SK-N-SH treated with all-trans-retinoic acid at 6 μM for 48 hours (cell line): Measurements from ENCODE around the gene IDI2.

Experiments used
- ATAC-seq: fragments of 200-7000 bp; cut with Tn5 transposase; 3 replicates; pipeline ENCODE4 v1.9.1; 2020; ENCODE audit warnings: mild to moderate bottlenecking, moderate library complexity
- ARNTL ChIP-seq: fragments of 450-650 bp; formaldehyde crosslinking; IDR thresholded peaks from 2 replicates; pipeline ENCODE4 v1.5.0; 2020; ENCODE audit warnings: low read depth, mild to moderate bottlenecking, moderate library complexity, borderline replicate concordance
- BACH2 ChIP-seq: fragments of 250-450 bp; sonication (Bioruptor Pico); IDR thresholded peaks from 2 replicates; pipeline ENCODE4 v1.9.0; 2021; ENCODE audit warnings: mild to moderate bottlenecking, borderline replicate concordance
- CSDC2 ChIP-seq: fragments of 250-450 bp; sonication (Bioruptor Pico); IDR thresholded peaks from 2 replicates; pipeline ENCODE4 v1.5.0; 2020; ENCODE audit warnings: mild to moderate bottlenecking, moderate library complexity
- ESRRG ChIP-seq: fragments of 250-450 bp; sonication (Bioruptor Pico); IDR thresholded peaks from 2 replicates; pipeline ENCODE4 v1.6.1; 2021; ENCODE audit warnings: mild to moderate bottlenecking
- GLIS3 ChIP-seq: fragments of 250-450 bp; sonication (Bioruptor Pico); IDR thresholded peaks from 2 replicates; pipeline ENCODE4 v1.5.0; 2020; ENCODE audit warnings: mild to moderate bottlenecking, moderate library complexity
- ISL1 ChIP-seq: fragments of 250-450 bp; sonication (Bioruptor Pico); IDR thresholded peaks from 2 replicates; pipeline ENCODE4 v2.1.2; 2022; ENCODE audit warnings: mild to moderate bottlenecking, moderate library complexity
- OSR1 ChIP-seq: fragments of 250-450 bp; sonication (Bioruptor Pico); IDR thresholded peaks from 2 replicates; pipeline ENCODE4 v1.8.0; 2022; ENCODE audit warnings: moderate library complexity, mild to moderate bottlenecking, inconsistent platforms
- PPARA ChIP-seq: fragments of 250-450 bp; sonication (Bioruptor Pico); IDR thresholded peaks from 2 replicates; pipeline ENCODE4 v1.5.0; 2020; ENCODE audit warnings: mild to moderate bottlenecking, borderline replicate concordance
- SNAI2 ChIP-seq: fragments of 250-450 bp; sonication (Bioruptor Pico); IDR thresholded peaks from 2 replicates; pipeline ENCODE4 v1.5.0; 2020; ENCODE audit warnings: mild to moderate bottlenecking, moderate library complexity
- TCF4 ChIP-seq: fragments of 250-450 bp; sonication (Bioruptor Pico); IDR thresholded peaks from 2 replicates; pipeline ENCODE4 v1.8.0; 2021; ENCODE audit warnings: mild to moderate bottlenecking, moderate library complexity, borderline replicate concordance
- ZC3H10 ChIP-seq: fragments of 250-450 bp; sonication (Bioruptor Pico); IDR thresholded peaks from 2 replicates; pipeline ENCODE4 v1.5.1; 2021; ENCODE audit warnings: mild to moderate bottlenecking, moderate library complexity
- ZFP3 ChIP-seq: fragments of 250-450 bp; sonication (Bioruptor Pico); IDR thresholded peaks from 2 replicates; pipeline ENCODE4 v1.5.0; 2020; ENCODE audit warnings: mild to moderate bottlenecking, moderate library complexity
- ZFP30 ChIP-seq: fragments of 450-650 bp; formaldehyde crosslinking; IDR thresholded peaks from 2 replicates; pipeline ENCODE4 v1.5.0; 2022; ENCODE audit warnings: mild to moderate bottlenecking, moderate library complexity
- ZNF565 ChIP-seq: fragments of 450-650 bp; formaldehyde crosslinking; conservative IDR thresholded peaks from 2 replicates; pipeline ENCODE4 v1.5.0; 2020; ENCODE audit warnings: low read depth, mild to moderate bottlenecking, moderate library complexity
- ZNF8 ChIP-seq: fragments of 450-650 bp; formaldehyde crosslinking; IDR thresholded peaks from 2 replicates; pipeline ENCODE4 v1.5.0; 2020; ENCODE audit warnings: mild to moderate bottlenecking, moderate library complexity
- TF ChIP-seq, protein P1 (sequence below): fragments of 250-450 bp; sonication (Bioruptor Pico); IDR thresholded peaks from 2 replicates; pipeline ENCODE4 v1.8.0; 2021; ENCODE audit warnings: low read depth, mild to moderate bottlenecking, moderate library complexity, borderline replicate concordance
- TF ChIP-seq, protein P2 (sequence below): fragments of 250-450 bp; sonication (Bioruptor Pico); IDR thresholded peaks from 2 replicates; pipeline ENCODE4 v1.8.0; 2020; ENCODE audit warnings: mild to moderate bottlenecking, moderate library complexity, borderline replicate concordance

Gene IDI2

DNA sequence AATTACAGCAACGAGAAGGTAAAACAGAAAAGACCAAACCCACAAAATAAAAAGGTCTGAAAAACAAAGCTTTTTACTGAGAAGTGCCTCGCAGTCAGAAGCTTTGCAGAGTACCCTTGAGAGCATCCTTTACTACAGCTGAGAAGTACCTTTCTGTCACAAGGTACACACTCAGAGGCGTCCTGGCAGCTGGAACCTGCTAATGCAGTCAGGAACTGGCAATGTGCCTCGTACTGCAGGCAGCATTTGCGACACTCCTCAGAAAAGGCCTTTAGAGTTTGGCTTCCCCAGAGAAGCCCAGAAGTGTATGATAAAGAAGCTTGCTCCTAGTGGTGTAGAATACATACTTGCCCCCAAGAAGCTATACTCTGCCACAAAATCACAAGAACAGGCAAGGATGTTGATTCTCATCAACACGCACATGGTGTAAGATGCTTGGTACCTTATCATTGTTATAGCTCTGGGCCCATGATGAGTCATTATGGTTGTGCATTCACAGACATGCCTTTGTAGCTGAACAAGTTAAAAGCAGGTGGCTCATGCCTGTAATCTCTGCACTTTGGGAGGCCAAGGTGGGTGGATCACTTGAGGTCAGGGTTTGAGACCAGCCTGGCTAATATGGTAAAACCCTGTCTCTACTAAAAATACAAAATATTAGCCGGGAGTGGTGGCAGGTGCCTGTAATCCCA, 39.4 kb downstream of the IDI2 start (continued):
- TF ChIP-seq, protein P1, sequence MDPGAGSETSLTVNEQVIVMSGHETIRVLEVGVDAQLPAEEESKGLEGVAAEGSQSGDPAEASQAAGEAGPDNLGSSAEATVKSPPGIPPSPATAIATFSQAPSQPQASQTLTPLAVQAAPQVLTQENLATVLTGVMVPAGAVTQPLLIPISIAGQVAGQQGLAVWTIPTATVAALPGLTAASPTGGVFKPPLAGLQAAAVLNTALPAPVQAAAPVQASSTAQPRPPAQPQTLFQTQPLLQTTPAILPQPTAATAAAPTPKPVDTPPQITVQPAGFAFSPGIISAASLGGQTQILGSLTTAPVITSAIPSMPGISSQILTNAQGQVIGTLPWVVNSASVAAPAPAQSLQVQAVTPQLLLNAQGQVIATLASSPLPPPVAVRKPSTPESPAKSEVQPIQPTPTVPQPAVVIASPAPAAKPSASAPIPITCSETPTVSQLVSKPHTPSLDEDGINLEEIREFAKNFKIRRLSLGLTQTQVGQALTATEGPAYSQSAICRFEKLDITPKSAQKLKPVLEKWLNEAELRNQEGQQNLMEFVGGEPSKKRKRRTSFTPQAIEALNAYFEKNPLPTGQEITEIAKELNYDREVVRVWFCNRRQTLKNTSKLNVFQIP (CRISPR knock-in tag) = no peak

DNA sequence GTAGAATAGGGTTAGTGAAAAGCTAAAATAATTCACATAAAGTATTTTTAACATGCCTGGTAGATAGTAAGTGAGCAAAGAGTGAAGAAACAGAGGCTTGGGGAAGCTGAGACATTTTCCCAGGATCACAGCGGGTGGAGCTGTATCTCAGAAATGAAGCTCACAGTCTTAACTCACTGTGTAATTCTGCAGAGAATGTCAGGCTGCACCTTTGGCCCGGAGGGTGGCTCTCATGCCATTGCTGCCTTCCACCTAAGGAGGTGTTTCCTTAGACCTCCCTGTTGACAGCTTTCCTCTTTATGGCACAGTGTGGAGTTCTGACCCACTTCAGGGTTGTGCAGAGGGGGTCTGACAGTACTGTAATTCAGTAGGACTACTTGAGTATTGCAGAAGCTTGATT, 40.3 kb downstream of the IDI2 start:
- TF ChIP-seq ZFP3 (CRISPR knock-in tag) (no peak), ZNF8 (CRISPR knock-in tag) (no peak), SNAI2 (CRISPR knock-in tag) (no peak), ZC3H10 (no peak), TCF4 (no peak), ISL1 (CRISPR knock-in tag) (no peak)
- no peak for ATAC-seq

DNA sequence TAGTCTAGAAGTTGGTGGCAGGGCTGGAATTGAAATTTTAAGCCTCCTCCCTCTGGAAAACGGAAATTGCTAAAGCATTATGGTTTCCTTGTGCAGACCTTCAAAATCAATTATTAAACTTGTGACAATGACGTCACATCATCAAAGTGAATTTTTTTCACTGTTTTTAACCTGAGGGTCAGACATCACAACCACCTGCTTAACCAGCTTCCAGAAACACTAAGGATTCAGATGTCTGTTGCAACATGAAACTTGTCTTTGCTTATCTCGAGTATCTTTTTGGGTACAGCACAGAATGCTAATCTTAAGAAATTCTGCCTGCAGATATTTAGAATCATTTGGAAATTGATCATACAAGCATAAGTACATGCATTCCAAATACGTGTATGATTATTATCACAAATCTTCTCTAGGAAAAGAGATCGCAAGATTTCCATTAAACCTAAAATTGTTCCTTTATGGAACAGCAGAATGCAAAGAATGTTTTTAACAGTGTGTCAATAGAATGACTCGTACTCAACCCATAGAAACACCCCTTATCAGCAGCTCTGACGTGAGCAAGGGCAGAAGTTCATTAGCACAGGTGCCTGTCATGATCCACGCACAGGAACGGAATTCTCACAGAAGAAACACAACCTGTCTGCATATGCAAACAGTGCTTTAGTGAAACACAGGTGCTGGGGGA, 41.5 kb downstream of the IDI2 start:
- ATAC-seq = no peak
- TF ChIP-seq, protein P2, sequence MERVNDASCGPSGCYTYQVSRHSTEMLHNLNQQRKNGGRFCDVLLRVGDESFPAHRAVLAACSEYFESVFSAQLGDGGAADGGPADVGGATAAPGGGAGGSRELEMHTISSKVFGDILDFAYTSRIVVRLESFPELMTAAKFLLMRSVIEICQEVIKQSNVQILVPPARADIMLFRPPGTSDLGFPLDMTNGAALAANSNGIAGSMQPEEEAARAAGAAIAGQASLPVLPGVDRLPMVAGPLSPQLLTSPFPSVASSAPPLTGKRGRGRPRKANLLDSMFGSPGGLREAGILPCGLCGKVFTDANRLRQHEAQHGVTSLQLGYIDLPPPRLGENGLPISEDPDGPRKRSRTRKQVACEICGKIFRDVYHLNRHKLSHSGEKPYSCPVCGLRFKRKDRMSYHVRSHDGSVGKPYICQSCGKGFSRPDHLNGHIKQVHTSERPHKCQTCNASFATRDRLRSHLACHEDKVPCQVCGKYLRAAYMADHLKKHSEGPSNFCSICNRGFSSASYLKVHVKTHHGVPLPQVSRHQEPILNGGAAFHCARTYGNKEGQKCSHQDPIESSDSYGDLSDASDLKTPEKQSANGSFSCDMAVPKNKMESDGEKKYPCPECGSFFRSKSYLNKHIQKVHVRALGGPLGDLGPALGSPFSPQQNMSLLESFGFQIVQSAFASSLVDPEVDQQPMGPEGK (CRISPR knock-in tag) = no peak
- TF ChIP-seq ARNTL (CRISPR knock-in tag) = no peak
- TF ChIP-seq CSDC2 = no peak
- peak; percentile 24; the same call in 1 of the 2 replicates for TF ChIP-seq ISL1 (CRISPR knock-in tag)
- no peak for TF ChIP-seq ZC3H10
- TF ChIP-seq ZNF565 (CRISPR knock-in tag) = no peak
- no peak for TF ChIP-seq PPARA
- no peak for TF ChIP-seq OSR1 (CRISPR knock-in tag)

DNA sequence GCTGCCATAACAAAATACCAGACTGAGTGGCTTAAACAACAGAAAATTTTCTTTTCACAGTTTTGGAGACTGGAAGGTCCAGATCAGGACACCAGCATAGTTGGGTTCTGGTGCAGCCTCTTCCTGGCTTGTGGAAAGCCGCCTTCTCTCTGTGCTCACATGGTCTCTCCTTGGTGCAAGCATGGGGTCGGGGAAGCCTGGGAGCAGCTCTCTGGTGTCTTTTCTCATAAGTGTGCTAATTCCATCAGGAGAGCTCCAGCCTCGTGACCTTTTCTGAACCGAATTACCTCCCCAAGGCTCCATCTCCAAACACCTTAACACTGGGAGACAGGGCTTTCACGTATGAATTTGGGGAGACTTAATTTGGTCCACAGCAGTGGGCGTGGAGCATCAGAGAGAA, 42.3 kb downstream of the IDI2 start:
- no peak for ATAC-seq
- no peak for TF ChIP-seq SNAI2 (CRISPR knock-in tag)
- no peak for TF ChIP-seq CSDC2
- TF ChIP-seq ZFP30 (CRISPR knock-in tag) = no peak
- no peak for TF ChIP-seq ESRRG (CRISPR knock-in tag)
- no peak for TF ChIP-seq ZC3H10
- TF ChIP-seq ARNTL (CRISPR knock-in tag) = no peak
- TF ChIP-seq ZFP3 (CRISPR knock-in tag) = no peak

DNA sequence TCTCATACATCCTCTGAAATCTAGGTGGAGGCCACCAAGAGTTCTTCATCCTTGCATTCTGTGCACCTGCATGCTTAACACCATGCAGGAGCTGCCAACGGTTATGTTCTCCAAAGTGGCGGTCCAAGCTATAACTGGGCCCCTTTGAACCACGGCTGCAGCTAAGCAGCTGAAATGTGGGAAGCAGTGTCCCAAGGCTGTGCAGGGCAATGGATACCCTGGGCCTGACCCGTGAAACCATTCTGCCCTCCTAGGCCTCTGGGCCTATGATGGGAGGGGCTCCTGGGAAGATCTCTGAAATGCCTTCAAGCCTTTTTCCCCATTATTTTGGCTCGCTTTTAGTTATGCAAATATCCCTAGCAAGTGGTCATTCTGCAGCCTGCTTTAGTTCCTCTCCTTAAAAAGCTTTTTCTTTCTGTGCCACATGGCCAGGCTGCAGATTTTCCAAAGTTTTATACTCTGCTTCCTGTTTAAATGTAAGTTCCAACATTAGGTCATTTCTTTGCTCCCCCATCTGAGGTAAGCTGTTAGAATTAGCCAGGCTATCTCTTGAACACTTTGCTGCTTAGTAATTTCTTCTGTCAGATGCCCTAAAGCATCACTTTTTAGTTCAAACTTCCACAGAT, 45.1 kb downstream of the IDI2 start:
- no peak for ATAC-seq
- no peak for TF ChIP-seq ISL1 (CRISPR knock-in tag)
- no peak for TF ChIP-seq PPARA
- no peak for TF ChIP-seq ZC3H10
- no peak for TF ChIP-seq GLIS3 (CRISPR knock-in tag)
- TF ChIP-seq ZNF8 (CRISPR knock-in tag) = no peak
- no peak for TF ChIP-seq SNAI2 (CRISPR knock-in tag)
- no peak for TF ChIP-seq ZNF565 (CRISPR knock-in tag)
- TF ChIP-seq, protein P2 (CRISPR knock-in tag) = no peak
- no peak for TF ChIP-seq ZFP3 (CRISPR knock-in tag)
- no peak for TF ChIP-seq ZFP30 (CRISPR knock-in tag)

DNA sequence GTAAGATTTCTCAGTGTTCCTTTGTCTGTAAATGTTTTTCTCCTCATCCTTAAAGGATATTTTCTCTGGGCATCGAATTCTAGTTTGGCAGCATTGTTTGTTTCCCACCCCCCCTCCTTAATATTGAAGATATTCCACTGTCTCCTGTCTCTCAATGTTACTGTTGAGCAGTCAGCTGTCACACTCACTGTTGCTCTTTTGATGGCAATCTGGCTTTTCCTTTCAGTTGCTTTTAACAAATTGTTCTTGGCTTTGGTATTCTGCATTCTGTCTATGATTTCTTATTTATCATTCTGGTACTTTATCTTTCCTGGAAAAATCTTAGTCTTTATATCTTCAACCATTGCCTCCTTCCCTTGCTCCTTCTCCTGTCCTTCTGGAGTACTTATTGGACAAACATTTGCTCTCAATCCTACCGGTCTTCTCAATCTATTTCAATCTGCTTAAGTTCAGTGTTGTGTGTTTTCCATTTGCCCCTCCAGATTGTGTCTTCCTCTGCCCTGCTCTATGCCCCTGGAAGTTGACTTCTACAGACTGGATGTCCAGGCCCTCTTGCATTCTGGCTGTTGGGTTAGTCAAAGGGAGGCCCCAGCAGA, 46.7 kb downstream of the IDI2 start:
- no peak for ATAC-seq
- TF ChIP-seq CSDC2 = no peak
- no peak for TF ChIP-seq BACH2 (CRISPR knock-in tag)
- TF ChIP-seq ESRRG (CRISPR knock-in tag) = no peak
- no peak for TF ChIP-seq OSR1 (CRISPR knock-in tag)
- TF ChIP-seq SNAI2 (CRISPR knock-in tag) = no peak
- TF ChIP-seq ZFP3 (CRISPR knock-in tag) = no peak
- no peak for TF ChIP-seq ZNF565 (CRISPR knock-in tag)
